Fibroblast of villous mesenchyme (primary cell): Measurements from ENCODE around the gene P4HA2. TPM values are rescaled to one million over a fixed set of nuclear protein-coding genes. Genes with fewer than 3 reads are reported as not detected.
A peak's percentile ranks its signal among the peaks of the same experiment; 100 is the strongest.
"Not testable (repeated sequence)": the region's sequence is repeated elsewhere in the genome, so short reads cannot be mapped to it uniquely, and the experiment has no call there.

Experiments
- DNase-seq: peaks from one replicate; pipeline ENCODE4 v3.0.0-alpha.2; 2010; ENCODE audit warnings: low read depth
- H3K4me3 ChIP-seq: 2 replicates; pipeline ENCODE4 v1.5.1; 2011; ENCODE audit warnings: low read depth, mild to moderate bottlenecking, low read length
- CTCF ChIP-seq: IDR thresholded peaks from 2 replicates; pipeline ENCODE4 v1.5.1; 2012; ENCODE audit warnings: low read depth, mild to moderate bottlenecking, low read length; ENCODE audit not compliant: insufficient read depth
- total RNA-seq: library from RNA; depleted of rRNA; stranded (reverse); fragments of >200 nt; gene quantifications from 2 replicates; pipeline ENCODE4 v1.2.3, GENCODE V29; 2012

P4HA2 gene
- total RNA-seq, 1 donor: 191 TPM

GRCh38 chr5:132177691-132178149, 49.9 kb downstream of the P4HA2 start:
- TF ChIP-seq CTCF: no peak
- DNase-seq: no peak

GRCh38 chr5:132176987-132177386, 50.7 kb downstream of the P4HA2 start:
- no peak overlapping the region for H3K4me3 ChIP-seq
- peak; percentile 24 for TF ChIP-seq CTCF
- peak; percentile 6 for DNase-seq

More at GRCh38 chr5:132177691-132178149, 49.9 kb downstream of the P4HA2 start:
- no peak overlapping the region for H3K4me3 ChIP-seq

GRCh38 chr5:132176521-132176945, 51.1 kb downstream of the P4HA2 start:
- no peak overlapping the region for H3K4me3 ChIP-seq
- no peak for TF ChIP-seq CTCF
- DNase-seq: no peak

GRCh38 chr5:132162945-132163344, 64.7 kb downstream of the P4HA2 start:
- no peak overlapping the region for H3K4me3 ChIP-seq
- no peak for DNase-seq
- TF ChIP-seq CTCF: no peak

GRCh38 chr5:132161574-132162326, 65.9 kb downstream of the P4HA2 start:
- DNase-seq: not testable (repeated sequence)

GRCh38 chr5:132156413-132156812, 71.2 kb downstream of the P4HA2 start:
- no peak for TF ChIP-seq CTCF
- no peak overlapping the region for H3K4me3 ChIP-seq
- DNase-seq: no peak

More at GRCh38 chr5:132161574-132162326, 65.9 kb downstream of the P4HA2 start:
- H3K4me3 ChIP-seq: not testable (repeated sequence)

- no peak for DNase-seq
- no peak overlapping the region for H3K4me3 ChIP-seq
- no peak for TF ChIP-seq CTCF
These were observed 77.1 kb downstream of the P4HA2 start for GRCh38 chr5:132150565-132150964.
